Adrenal gland (tissue), 12 donors: ENCODE results near the gene LEKR1. TPM values are rescaled to one million over a fixed set of nuclear protein-coding genes. Genes with fewer than 3 reads are reported as not detected.

ENCODE experiments used
- DNase-seq, 7 donors: peaks; one replicate each; pipeline ENCODE4 v3.0.0-alpha.2; 2019 to 2020
- H3K27ac ChIP-seq, 5 donors: fragments of 200-600 bp; sonication (generic) in 4 of 5; 1 replicate in 3 of 5; 2 replicates in 2 of 5; pipeline versions ENCODE4 v1.5.1 to v1.8.0; 2016 to 2020; ENCODE audit warnings: mild to moderate bottlenecking in 1 of 5
- H3K27me3 ChIP-seq: fragments of 200-600 bp; 2 replicates; pipeline ENCODE4 v1.8.0; 2021
- H3K36me3 ChIP-seq, 2 donors: fragments of 200-600 bp; replicated peaks in 1 of 2; 1 replicate in 1 of 2; 2 replicates in 1 of 2; pipeline versions ENCODE4 v1.5.1 to v1.8.0; 2018 to 2022
- H3K4me1 ChIP-seq, 2 donors: fragments of 200-600 bp; replicated peaks in 1 of 2; 1 replicate in 1 of 2; 2 replicates in 1 of 2; pipeline versions ENCODE4 v1.5.1 to v1.8.0; 2018 to 2021
- H3K4me3 ChIP-seq, 4 donors: fragments of 200-600 bp; sonication (generic) in 3 of 4; one replicate each; pipeline ENCODE4 v1.5.1; 2016 to 2018
- H3K9me3 ChIP-seq, 3 donors: fragments of 200-600 bp; sonication (generic) in 1 of 3; replicated peaks in 1 of 3; 1 replicate in 2 of 3; 2 replicates in 1 of 3; pipeline versions ENCODE4 v1.5.1 to v1.8.0; 2016 to 2021
- CTCF ChIP-seq, 6 experiments: fragments of 450-650 bp in 4 of 6; fragments of 200-600 bp in 2 of 6; sonication (generic) in 1 of 6; IDR thresholded peaks; 1 replicate in 5 of 6; 2 replicates in 1 of 6; pipeline versions ENCODE4 v1.5.1 to v1.8.0; 2016 to 2021; ENCODE audit warnings: antibody characterized with exemption in 6 of 6, mild to moderate bottlenecking in 2 of 6, moderate library complexity in 1 of 6
- POLR2A ChIP-seq, 2 donors: fragments of 450-650 bp; IDR thresholded peaks; one replicate each; pipeline ENCODE4 v1.6.1; 2017; ENCODE audit warnings: antibody characterized with exemption in 2 of 2, mild to moderate bottlenecking in 2 of 2, moderate library complexity in 1 of 2
- WGBS, 4 donors: extraction: QIAGEN DNeasy Blood & Tissue Kit in 2 of 4; methylation state at CpG; one replicate each; pipeline versions ENCODE4 v1.1.5 to v1.1.7; 2013 to 2017; 5-methylcytosine and 5-hydroxymethylcytosine counted together
- intact Hi-C, 2 donors: fragments of 100-400 bp; cut with DNase I; formaldehyde crosslinking; loops; one replicate each; pipeline versions ENCODE4 v1.14.1 to v1.15.0; 2022 to 2023
- polyA plus RNA-seq, 3 donors: library from polyadenylated mRNA; stranded (reverse); fragments of 200-250 nt in 2 of 3; fragments of 350-450 nt in 1 of 3; fragmentation: Illumina TruSeq in 1 of 3; extraction: RNeasy Lipid Tissue Mini Kit (QIAGEN cat#74804) in 1 of 3; gene quantifications; one replicate each; pipeline ENCODE4 v1.2.3, GENCODE V29; 2013 to 2014
- total RNA-seq, 9 donors: library from RNA; depleted of rRNA in 4 of 9; stranded (reverse); fragments of >200 nt in 4 of 9; fragments of 120-200 nt in 1 of 9; fragmentation: NEBNext Ultra II Directional in 1 of 9; extraction: Animal tissue kit (Norgen Biotek cat#: 25700) in 1 of 9; gene quantifications; one replicate each; pipeline versions ENCODE4 v1.1.0 to v1.2.4, GENCODE V29; 2013 to 2023
- donor health status: healthy with polysubstance abuse.
- donor health status: Bipolar disorder and iron deficiency.
- donor health status: DM: yes; HTN: yes; CAD: no.
- donor health status: DM: no; HTN: no; CAD: no.
- donor health status: DM: no; HTN: no; CAD: no.
- donor health status: DM: yes; HTN: yes; CAD: no.

The LEKR1 gene
- total and polyA plus RNA-seq, 12 donors: 0.28 to 2.3 (median 1.5) TPM

GRCh38 chr3:157089455-157090221 is 263.5 kb downstream of the LEKR1 start:
- WGBS, 4 donors: 37 to 45% (median 38%) methylated on average over 17 to 18 of the region's 18 CpGs
- Histone ChIP-seq H3K27me3 (no peaks in the 10 kb centered on the region), H3K4me3 (peak overlapping the region in 1 of 4 donors; percentile 53), H3K36me3 (no peaks in the 10 kb centered on the region), H3K9me3 (no peaks in the 10 kb centered on the region), H3K4me1 (peaks cover 19 to 25% of the 10 kb centered on the region in 2 donors), H3K27ac (peak overlapping the region; percentile 93 to 100 (median 97))
- TF ChIP-seq POLR2A (IDR thresholded peaks at IDR 0.05): no peak
- TF ChIP-seq CTCF (IDR thresholded peaks at IDR 0.05): no peak
- intact Hi-C loops: loop anchor here (5.0 to 10.0 kb wide), 4 partner anchors 43 to 565 kb away; partner anchors contain the start of genes SSR3 (in 1 of the 2) and TIPARP (in 1 of the 2)
- DNase-seq: peak; percentile 25 to 59 (median 31)

GRCh38 chr3:157091083-157091833 is 265.1 kb downstream of the LEKR1 start:
- H3K27me3 ChIP-seq: no peaks in the 10 kb centered on the region
- intact Hi-C loops: loop anchor here in 1 of 2 donors (5.0 kb wide), 1 partner anchor 41 kb away; no protein-coding TSS in a partner anchor
- no peak for DNase-seq
- H3K27ac ChIP-seq: peak overlapping the region in 1 of 5 donors; percentile 8
- no peaks in the 10 kb centered on the region for H3K9me3 ChIP-seq
- no peaks in the 10 kb centered on the region for H3K36me3 ChIP-seq
- no peak overlapping the region for H3K4me3 ChIP-seq
- 61 to 72% (median 65%) methylated on average over 4 of the region's 4 CpGs for WGBS, 4 donors
- H3K4me1 ChIP-seq: peaks cover 19 to 25% of the 10 kb centered on the region in 2 donors
- TF ChIP-seq POLR2A (IDR thresholded peaks at IDR 0.05) (no peak), CTCF (IDR thresholded peaks at IDR 0.05) (no peak)

- no peak overlapping the region for H3K4me3 ChIP-seq
- no peaks in the 10 kb centered on the region for H3K9me3 ChIP-seq
- TF ChIP-seq CTCF (IDR thresholded peaks at IDR 0.05): no peak
- TF ChIP-seq POLR2A (IDR thresholded peaks at IDR 0.05): no peak
- intact Hi-C loops: loop anchor here in 1 of 2 donors (5.0 kb wide), 1 partner anchor 40 kb away; no protein-coding TSS in a partner anchor
- no peaks in the 10 kb centered on the region for H3K36me3 ChIP-seq
- H3K27ac ChIP-seq: no peak overlapping the region
- H3K27me3 ChIP-seq: no peaks in the 10 kb centered on the region
- peaks cover 19 to 25% of the 10 kb centered on the region in 2 donors for H3K4me1 ChIP-seq
- WGBS, 4 donors: 84 to 89% (median 87%) methylated on average over 5 of the region's 5 CpGs
- no peak for DNase-seq
Observed at GRCh38 chr3:157092230-157092629, 266.1 kb downstream of the LEKR1 start.

GRCh38 chr3:157093096-157093495 is 266.9 kb downstream of the LEKR1 start:
- no peak overlapping the region for H3K4me3 ChIP-seq
- H3K27ac ChIP-seq: no peak overlapping the region

More at GRCh38 chr3:157093096-157093495, 266.9 kb downstream of the LEKR1 start:
- WGBS, 4 donors: 84 to 93% (median 89%) methylated on average over 1 of the region's 1 CpG
- Histone ChIP-seq H3K4me1 (peaks cover 13 to 16% of the 10 kb centered on the region in 2 donors), H3K36me3 (no peaks in the 10 kb centered on the region), H3K9me3 (no peaks in the 10 kb centered on the region), H3K27me3 (no peaks in the 10 kb centered on the region)
- no peak for DNase-seq
- intact Hi-C loops: loop anchor here in 1 of 2 donors (5.0 kb wide), 1 partner anchor 39 kb away; no protein-coding TSS in a partner anchor
- no peak for TF ChIP-seq POLR2A (IDR thresholded peaks at IDR 0.05)
- TF ChIP-seq CTCF (IDR thresholded peaks at IDR 0.05): no peak
